Ishikawa (cell line): ENCODE measurements around the gene TNFRSF18.

Source experiments
- FOXM1 ChIP-seq: IDR thresholded peaks from 2 replicates; pipeline ENCODE4 v1.6.1; 2012; ENCODE audit warnings: low read depth, borderline replicate concordance
- YY1 ChIP-seq: IDR thresholded peaks from 2 replicates; pipeline ENCODE4 v1.6.1; 2012; ENCODE audit warnings: low read depth

GRCh38 chr1:1206966-1207531, 657 bp upstream of the TNFRSF18 start:
- TF ChIP-seq FOXM1 (no peak), YY1 (no peak)
